GM19351 (cell line): ENCODE measurements around the gene COL5A1.

Experiments
- ATAC-seq: cut with Tn5 transposase; IDR thresholded peaks from one replicate; pipeline ENCODE4 v1.9.1; 2021; ENCODE audit warnings: mild to moderate bottlenecking, moderate library complexity; ENCODE audit not compliant: unreplicated experiment

The COL5A1 gene

GRCh38 chr9:134867917-134868750 is 226.5 kb downstream of the COL5A1 start:
- no peak for ATAC-seq

- ATAC-seq, result no peak
Measured at GRCh38 chr9:134868751-134869553, 227.3 kb downstream of the COL5A1 start.

- no peak for ATAC-seq
Measured at GRCh38 chr9:134869554-134870300, 228.1 kb downstream of the COL5A1 start.

- ATAC-seq, result no peak
Measured at GRCh38 chr9:134870301-134870694, 228.7 kb downstream of the COL5A1 start.

- no peak for ATAC-seq
Measured at GRCh38 chr9:134870746-134871662, 229.4 kb downstream of the COL5A1 start.

- ATAC-seq, result no peak
Measured at GRCh38 chr9:134871697-134872340, 230.2 kb downstream of the COL5A1 start.

- no peak for ATAC-seq
Measured at GRCh38 chr9:134872482-134873231, 231.1 kb downstream of the COL5A1 start.

- ATAC-seq, result no peak
Measured at GRCh38 chr9:134875371-134875770, 233.8 kb downstream of the COL5A1 start.

GRCh38 chr9:134877541-134877940 is 235.9 kb downstream of the COL5A1 start:
- ATAC-seq, result no peak

GRCh38 chr9:134879664-134880483 is 238.3 kb downstream of the COL5A1 start:
- no peak for ATAC-seq

- ATAC-seq, result no peak
Measured at GRCh38 chr9:134880484-134881312, 239.1 kb downstream of the COL5A1 start, which contains the start of gene FCN2. Gene FCN2 (plus strand): TSS chr9:134880810. CDS start chr9:134880822, 12 bp downstream.

GRCh38 chr9:134881313-134881670 is 239.7 kb downstream of the COL5A1 start:
- no peak for ATAC-seq

- ATAC-seq, result no peak
Measured at GRCh38 chr9:134882204-134882785, 240.7 kb downstream of the COL5A1 start.

GRCh38 chr9:134883040-134883782 is 241.6 kb downstream of the COL5A1 start:
- ATAC-seq, result no peak

- ATAC-seq, result no peak
Measured at GRCh38 chr9:134884492-134884891, 242.9 kb downstream of the COL5A1 start.

GRCh38 chr9:134885001-134885678 is 243.5 kb downstream of the COL5A1 start:
- ATAC-seq, result no peak
